ENCODE measurements around the gene GRAPL.
"Not testable (repeated sequence)": the region's sequence is repeated elsewhere in the genome, so short reads cannot be mapped to it uniquely, and the experiment has no call there.

Gene GRAPL

DNA sequence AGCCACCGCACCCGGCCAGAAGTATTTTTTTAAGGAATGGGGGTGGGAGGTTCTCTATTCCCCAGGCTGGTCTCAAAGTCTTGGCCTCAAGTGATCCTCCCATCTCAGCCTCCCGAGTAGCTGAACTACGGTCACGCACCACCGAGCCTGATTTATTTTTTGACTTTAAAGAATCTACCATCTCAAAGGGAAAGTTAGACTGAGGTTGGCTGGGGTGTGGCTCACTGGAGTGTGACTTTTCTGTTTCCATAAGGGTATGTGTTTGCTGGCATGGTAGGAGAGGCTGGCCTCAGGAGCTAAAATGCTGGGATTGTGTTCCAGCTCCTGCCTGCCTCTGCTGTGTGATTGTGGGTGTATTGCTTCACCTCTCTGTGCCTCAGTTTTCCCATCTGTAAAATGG is 10.6 kb downstream of the GRAPL start:
- not testable (repeated sequence) for DNase-seq

DNA sequence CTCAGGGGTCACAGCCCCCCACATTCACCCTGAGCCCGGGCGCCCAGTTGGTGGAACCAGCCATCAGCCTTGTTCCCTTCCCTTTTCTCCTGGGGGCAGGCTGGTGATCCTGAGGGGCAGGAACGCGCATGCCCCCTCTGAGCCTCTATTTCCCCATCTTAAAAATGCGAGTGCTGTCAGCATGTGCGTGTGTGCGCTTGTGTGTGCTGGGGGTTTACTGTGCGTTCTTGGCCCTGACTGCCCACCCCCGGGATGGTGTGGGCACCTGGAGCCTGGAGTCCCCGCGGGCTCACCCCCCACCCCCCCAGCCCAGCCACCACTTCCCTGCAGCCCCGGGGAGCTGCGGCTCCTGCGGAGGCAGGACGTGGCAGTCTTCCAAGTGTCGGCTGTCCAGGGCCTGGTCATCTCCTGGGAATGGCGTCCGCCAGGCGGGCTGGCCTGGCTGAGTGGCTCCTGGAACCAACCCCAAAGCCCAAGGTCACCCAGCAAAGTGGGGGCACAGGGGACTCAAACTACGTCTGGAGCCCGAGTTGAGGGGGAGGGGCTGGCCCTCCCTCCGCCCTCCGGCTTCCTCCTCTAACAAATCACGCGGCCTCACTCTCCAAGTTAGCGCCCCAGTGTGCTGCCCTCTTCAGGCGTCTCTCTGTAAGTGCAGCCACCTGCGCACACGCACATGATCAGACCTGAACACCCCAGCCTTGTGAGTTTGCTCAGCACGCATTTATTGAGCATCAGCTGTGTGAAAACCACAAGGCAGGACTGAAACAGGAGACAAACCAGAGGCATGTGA is 14.2 kb downstream of the GRAPL start:
- not testable (repeated sequence) for DNase-seq

DNA sequence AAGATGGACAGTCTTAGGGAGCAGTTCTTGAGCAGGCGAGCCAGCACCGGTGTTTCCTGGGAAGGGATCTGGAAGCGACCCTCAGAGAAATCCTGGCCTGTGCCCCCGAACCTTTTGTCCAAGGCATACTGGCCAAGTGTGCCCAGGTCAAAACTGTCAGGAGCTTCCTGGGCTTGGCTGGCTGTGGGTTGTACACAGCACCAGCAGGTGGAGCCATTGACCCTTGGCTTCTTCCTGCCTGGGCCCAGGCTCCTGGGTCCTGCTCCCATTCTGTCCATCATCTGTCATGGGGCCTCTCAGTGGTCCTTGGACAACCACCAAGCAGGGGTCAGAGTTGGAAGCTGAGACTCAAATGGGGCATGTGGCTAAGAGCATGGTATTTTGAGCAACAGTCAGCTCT is 15.0 kb downstream of the GRAPL start:
- DNase-seq: not testable (repeated sequence)

DNA sequence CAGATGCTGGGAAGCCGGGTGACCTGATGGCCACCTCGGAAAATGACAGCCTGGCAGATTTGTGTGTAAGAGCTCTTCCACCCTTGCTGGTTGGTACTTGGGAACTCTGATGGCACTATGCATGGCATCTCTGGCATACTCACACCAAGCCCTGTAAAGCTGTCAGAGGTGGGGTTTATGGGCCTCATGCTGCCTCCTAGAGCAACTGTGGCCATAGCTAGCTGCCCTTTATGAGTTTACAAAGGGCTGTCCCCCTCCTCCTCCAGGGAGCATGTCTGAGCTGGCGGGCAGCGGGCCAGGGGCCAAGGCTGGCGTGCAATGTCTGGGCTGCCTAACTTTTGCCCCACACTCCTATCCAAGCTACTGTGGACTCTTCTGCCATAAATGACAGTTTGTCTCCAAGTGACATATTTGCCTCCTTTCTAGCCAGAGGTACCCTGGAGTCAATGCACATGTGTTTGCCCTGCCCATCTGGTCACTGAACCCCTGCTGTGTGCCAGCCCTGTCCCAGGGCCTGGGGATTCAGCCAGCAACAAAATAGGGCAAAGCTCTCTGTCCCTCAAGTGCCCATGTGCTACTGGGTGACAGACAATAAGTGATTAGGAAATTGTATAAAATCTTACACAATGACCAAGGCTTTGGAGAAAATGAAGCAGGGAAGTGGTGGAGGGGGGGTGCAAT is 15.8 kb downstream of the GRAPL start:
- DNase-seq: not testable (repeated sequence)

DNA sequence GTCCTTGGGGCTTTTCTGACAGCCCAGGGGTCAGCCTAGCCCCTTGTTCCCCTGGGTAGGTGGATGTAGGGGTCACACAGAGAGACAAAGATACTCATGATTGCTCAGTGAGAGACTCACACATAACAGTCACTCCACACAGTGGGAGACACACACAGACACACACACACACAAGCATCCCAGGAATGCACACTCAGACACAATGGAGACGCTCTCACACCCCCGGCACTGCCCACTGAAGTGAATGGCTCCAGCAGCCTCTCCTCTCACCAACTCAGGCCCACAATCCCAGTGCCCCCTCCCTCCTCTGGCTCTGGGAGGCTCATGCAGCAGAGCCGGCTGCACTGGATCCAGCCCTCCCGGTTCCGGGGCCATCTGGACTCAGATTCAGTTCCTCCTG is 17.0 kb downstream of the GRAPL start:
- DNase-seq: not testable (repeated sequence)

DNA sequence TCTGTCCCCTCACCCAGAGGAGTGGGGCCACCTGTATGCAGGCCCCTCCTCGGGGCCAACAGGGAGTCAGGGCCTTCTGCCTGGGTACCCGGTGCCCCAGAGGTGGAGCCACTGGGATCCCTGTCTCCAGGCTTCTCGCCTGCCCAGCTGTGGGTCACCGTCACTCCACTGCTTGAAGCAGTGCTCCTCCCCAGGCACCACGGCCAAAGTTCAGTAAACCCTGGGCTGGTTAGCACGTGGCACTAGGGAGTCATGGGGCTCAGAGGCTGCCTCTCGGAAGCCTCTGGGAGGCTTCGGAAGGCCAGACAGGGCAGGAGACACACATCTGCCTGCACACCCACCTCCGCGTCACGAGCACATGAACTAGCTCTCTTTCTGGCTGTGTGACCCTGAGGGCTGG is 18.1 kb downstream of the GRAPL start:
- DNase-seq: not testable (repeated sequence)

DNA sequence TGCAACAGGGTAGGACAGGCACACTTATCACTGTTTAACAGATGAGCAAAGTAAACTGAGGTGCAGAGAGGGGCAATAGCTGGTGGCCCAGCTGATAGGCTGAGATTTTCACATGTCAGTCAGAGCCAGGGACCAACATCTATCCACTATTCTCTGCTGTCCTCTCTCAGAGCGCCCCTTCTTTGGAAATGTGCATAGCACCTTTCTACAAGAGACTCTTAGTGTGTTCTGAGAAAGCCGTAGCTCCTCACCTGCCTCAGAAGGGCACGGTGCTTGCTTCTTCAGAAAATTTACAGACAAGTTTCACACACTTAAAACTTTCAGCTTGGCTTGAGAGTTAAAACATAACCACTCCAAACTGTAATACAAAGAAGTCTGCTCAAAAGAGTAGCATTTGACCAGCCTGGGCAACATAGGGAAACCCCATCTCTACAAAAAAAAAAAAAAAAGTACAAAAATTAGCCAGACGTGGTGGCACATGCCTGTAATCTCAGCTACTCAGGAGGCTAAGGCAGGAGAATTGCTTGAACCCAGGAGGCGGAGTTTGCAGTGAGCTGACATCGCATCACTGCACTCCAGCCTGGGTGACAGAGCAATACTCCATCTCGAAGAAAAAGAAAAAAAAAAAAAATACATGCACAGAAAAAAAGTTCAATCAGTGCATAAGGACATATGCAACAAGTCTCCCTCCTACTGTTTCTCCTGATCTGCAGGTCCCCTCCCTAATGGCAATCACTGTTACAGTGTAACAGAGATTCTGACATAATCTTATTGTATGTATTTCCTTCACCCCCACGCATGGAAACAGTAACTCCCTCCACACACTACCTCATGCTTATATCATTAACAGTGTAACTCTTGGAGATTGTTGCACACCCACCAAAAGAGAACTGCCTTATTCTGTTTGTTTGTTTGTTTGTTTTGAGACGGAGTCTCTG is 23.6 kb downstream of the GRAPL start:
- not testable (repeated sequence) for DNase-seq

DNA sequence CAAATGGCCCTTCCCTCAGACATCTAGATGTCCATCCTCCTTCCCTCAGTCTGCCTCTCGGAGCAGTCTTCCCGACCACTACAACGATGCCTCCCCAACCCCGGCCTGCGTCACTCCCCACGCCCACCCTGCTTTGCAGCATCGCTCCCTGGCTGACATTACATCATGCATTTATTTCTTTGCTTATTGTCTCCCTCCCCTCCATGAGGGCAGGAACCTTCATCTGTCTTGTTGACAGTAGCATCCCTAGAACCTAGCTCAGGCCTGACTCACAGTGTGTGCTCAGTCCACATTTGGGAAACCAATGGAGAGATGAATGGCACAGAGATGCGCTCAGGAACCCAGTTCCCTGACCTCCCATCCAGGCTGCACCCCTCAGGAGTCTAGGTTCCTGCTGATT is 30.2 kb downstream of the GRAPL start:
- DNase-seq: not testable (repeated sequence)

DNA sequence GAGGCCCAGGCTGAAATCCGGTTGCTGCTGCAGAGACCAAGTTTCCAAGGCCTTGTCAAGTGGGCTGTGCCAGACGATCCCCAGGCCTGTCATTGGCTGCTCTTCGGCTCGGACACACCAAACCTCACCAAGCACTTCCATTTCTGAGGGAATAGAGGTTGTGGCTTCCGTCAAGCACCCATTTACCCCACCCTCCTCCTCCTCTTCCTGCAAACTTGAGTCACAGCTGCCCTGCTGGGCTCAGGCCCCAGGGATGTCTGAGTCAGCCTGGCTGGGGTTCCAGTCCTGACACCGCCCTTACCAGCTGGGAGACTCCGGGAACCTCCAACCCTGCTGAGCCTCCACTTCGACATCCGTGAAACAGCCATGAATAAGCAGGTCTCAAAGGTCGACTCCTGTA is 31.1 kb downstream of the GRAPL start:
- DNase-seq: not testable (repeated sequence)

DNA sequence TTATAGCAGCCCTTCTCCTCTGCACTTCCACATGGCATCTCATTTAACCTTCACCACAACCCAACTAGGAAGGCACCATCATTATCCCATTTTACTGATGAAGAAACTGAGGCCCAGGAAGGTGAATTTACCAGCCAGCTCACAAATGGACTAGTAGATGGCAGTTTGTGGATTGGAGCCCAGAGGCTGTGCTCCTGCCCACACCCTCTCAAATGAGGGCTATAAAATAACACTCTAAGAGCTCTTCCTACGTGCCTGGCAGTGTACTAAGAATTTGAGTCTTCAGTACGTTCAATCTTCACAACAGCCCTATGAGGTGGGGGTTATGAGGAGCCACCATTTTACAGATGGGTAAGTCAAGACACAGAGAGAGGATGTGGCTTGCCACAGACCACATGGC is 31.5 kb downstream of the GRAPL start:
- not testable (repeated sequence) for DNase-seq

DNA sequence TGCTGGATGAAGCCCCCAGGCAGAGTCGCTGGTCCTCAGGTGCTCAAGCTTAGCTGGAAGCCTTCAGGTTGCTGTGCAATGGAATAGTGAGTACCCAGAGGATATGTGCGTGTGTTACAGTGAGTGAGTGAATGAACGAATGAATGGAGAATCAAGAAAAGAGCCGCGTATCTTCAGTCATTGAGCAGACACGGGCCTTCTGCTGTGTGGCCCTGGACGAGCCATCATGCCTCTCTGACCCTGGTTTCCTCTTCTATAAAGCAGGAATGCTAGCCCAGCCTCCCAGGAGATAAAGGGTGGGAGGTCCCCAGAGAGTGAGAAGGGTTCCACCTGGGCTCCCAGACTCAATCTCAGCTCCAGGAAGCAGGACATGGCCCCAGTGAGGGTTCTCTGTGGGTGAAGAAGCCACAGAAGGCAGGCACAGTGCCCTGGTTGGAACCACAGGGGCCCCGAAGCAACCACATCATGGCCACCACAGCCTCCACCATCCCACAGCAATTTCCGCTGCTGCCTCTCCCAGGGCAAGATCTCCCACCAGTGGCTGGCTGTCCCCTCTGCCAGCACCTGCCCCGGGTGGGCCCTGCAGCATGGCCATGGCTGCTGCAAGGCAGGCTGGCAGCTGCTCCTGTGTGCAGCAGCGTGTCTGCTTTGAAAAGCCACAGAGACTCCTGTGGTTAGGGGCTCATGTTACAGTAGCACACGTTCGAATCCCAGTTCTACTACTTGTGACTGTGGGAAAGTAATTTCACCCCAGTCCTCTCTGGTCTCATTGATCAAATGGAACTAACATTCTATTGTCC is 34.1 kb downstream of the GRAPL start:
- not testable (repeated sequence) for DNase-seq

DNA sequence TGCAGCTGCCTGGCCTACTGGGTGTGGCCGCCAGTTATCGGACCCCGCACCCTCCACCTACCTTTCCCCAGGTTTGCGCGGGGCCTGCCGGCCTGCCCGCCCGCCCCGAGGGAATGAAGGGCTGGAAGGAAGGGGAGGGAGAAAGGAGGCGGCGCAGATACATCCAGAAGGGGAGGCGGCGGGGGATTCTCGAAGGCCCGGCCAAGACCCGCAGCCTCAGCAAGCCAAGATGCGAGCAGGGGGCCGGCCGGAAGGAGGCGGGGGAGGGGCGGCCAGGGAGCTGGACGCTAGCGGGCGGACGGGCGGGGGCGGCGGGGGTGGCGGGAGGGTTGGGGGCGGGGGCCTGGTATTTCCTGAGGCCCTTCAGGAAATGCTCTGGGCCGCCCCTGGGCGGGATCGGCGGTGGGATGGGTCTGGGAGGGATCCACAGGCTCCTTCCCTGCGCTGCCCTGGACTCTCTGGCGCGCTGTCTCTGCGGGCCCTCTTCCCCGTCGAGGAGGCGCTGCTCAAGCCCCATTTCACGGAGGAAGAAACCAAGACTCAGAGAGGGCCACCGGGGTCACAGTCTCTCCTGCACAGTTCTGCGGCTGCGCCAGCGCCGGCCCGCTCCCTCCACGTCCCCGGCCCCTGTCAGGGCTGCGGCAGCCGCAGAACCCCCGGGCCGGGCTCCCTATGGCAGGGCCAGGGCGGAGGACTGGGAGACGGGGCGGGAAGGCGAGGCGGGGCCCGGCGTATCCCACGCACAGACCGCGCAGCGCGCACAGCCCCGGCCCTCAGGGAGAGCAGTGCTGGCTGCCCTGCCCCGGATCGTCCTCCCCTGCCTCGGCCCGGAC is 35.2 kb downstream of the GRAPL start:
- not testable (repeated sequence) for DNase-seq

DNA sequence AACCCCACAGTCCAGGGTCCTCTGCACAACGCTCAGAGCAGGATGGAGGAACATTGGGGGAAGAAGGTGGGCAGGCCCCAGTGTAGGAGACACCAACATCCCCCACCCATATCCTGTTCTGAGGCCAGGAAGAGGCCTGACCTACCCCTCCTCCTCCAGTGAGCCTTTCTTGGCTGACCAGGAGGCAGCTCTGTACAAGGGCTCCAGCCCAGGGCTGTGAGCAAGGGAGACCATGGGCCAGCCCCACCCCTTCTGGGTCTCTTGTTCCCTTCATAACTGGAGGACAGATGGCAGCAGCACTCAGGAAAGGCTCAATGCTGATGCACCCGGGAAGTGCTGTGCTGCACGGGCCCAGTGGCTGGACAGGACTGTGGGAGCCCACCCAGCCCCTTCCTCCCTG is 47.0 kb downstream of the GRAPL start:
- not testable (repeated sequence) for DNase-seq

DNA sequence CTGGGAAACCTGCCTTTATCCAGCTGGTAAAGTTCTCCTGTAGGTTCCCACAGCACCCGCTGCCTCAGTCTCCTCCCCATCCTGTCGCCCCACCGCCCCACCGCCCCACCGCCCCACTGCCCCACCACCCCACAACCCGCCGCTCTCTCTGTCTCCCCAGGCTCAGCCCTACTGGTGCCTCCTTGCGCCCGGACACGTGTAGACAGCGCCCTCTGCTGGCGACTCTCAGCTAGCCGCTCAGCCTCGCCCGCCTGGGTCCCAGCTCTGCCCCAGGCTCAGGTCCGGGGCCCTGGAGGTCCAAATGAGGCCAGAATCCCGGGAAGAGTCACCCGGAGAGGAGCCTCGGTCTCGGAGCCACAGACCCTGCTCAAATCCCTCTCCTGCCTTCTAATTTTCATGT is 48.0 kb downstream of the GRAPL start:
- DNase-seq: not testable (repeated sequence)

DNA sequence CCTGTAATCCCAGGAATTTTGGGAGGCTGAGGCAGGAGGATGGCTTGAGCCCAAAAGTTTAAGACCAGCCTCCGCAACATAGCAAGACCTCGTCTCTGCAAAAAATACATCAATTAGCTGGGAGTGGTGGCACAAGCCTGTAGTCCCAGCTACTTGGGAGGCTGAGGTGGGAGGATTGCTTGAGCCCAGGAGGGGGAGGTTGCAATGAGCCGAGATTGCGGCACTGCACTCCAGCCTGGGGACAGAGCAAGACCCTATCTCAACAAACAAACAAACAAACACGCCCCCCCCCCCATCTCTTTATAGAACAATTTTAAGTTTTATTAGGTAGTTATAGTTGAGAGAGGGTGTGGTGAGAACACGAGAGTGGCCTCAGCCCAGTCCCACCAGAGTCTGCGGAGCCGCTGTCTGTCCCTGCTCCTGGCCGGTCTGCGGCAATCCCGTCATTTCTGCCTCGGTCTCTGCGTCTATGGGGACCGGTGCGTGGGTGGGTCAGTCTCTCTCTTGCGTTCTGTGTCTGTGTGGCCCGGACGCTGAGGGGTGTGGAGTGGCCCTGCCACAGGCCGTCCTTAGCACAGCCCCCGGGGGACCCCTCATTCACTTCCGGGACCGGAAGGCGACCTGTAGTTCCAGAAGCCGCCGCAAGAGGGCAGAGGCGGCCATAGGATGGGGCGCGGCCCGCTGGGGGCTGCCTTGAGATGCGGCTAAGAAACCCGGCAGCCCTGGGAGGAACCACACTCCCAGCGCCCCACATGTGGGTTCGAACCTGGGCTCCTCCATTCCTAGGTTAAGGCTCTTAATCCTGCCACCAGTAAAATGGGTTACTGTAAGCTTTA is 53.9 kb downstream of the GRAPL start:
- DNase-seq: not testable (repeated sequence)

DNA sequence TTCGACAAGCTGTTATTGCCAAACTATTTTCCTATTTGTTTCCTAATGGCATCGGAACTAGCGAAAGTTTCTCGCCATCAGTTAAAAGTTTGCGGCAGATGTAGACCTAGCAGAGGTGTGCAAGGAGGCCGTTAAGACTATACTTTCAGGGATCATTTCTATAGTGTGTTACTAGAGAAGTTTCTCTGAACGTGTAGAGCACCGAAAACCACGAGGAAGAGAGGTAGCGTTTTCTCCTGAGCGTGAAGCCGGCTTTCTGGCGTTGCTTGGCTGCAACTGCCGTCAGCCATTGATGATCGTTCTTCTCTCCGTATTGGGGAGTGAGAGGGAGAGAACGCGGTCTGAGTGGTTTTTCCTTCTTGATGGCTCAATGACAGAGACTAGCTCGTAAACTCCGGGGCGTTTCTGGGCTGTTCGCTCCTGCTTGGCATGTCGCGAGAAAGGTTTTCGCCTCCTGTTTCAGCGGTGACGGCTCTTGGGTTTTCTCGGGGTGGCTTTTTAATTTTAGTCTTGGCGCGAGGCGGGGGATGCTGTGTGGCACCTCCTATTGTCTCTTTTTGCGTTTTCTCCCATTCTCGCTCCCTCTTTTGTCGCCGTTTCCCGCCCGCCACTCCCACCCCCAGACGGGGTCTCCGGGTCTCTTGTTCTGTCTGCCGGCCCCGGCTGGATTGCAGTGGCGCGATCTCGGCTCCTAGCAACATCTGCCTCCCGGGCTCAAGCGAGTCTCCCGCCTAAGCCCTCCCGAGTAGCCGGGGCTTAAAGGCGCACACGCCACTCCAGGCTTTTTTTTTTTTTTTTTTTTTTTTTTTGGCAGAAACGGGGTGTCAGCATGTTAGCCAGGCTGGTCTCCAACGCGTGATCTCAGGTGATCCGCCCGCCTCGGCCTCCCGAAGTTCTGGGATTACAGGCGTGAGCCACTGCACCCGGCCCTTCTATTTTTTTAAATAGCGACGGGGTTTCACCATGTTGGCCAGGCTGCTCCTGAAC is 60.8 kb downstream of the GRAPL start:
- not testable (repeated sequence) for DNase-seq

DNA sequence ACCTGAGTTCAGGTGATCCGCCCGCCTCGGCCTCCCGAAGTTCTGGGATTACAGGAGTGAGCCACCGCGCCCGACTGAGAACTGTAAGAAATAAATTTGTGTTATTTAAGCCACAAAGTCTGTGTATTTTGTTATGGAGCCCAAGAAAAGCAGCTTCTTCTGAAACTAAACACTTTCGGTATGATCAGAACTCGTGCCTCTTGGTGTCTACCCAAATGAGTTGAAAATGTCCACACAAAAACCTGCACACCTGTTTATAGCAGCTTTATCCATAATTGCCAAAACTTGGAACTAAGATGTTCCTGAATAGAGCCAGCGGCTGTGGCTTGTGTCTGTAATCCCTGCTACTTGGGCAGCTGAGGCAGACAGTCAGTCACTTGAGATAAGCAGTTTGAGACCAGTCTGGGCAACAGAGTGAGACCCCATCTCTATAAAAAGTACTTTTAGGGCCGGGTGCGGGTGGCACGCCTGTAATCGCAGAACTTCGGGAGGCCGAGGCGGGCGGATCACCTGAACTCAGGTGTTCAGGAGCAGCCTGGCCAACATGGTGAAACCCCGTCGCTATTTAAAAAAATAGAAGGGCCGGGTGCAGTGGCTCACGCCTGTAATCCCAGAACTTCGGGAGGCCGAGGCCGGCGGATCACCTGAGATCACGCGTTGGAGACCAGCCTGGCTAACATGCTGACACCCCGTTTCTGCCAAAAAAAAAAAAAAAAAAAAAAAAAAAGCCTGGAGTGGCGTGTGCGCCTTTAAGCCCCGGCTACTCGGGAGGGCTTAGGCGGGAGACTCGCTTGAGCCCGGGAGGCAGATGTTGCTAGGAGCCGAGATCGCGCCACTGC is 61.7 kb downstream of the GRAPL start:
- DNase-seq: not testable (repeated sequence)

DNA sequence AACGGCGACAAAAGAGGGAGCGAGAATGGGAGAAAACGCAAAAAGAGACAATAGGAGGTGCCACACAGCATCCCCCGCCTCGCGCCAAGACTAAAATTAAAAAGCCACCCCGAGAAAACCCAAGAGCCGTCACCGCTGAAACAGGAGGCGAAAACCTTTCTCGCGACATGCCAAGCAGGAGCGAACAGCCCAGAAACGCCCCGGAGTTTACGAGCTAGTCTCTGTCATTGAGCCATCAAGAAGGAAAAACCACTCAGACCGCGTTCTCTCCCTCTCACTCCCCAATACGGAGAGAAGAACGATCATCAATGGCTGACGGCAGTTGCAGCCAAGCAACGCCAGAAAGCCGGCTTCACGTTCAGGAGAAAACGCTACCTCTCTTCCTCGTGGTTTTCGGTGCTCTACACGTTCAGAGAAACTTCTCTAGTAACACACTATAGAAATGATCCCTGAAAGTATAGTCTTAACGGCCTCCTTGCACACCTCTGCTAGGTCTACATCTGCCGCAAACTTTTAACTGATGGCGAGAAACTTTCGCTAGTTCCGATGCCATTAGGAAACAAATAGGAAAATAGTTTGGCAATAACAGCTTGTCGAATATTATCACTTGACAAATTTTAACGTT is 62.5 kb downstream of the GRAPL start:
- DNase-seq: not testable (repeated sequence)

Data from suppressor macrophage treated with lipopolysaccharide for 1 hour (primary cell).